ENCODE measurements around the gene PNCK.

Gene PNCK

DNA sequence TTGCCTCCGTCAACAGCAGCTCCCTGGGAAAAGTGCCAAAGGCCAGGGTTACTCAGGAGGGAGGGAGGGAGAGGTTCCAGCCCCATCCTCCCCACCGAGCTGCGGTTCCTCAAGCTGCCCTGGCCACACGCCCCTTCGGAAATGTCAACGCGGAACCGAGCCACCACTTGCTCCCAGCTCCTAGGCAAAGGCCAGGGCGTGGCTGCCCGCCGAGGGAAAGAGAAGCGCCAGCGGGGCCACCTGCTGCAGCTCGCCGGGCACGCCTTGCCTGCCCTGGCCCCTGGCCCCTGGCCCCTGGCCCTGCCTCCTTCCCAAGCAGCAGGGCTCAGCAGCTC, 29.4 kb upstream of the PNCK start:
- Histone ChIP-seq H3K9ac (ENCODE audit: low read length) (no peak overlapping the region), H3K4me3 (ENCODE audit: insufficient read depth, low read length, poor library complexity, severe bottlenecking) (no peak overlapping the region), H3K27ac (ENCODE audit: low read depth, low read length) (no peak overlapping the region), H2AFZ (ENCODE audit: low read depth, low read length, severe bottlenecking) (no peak overlapping the region), H3K9me3 (ENCODE audit: insufficient read depth, low read length) (no peaks in the 10 kb centered on the region), H3K36me3 (ENCODE audit: low read length) (no peaks in the 10 kb centered on the region), H3K79me2 (ENCODE audit: insufficient read depth, low read length) (no peaks in the 10 kb centered on the region), H4K20me1 (ENCODE audit: low read depth, low read length) (no peaks in the 10 kb centered on the region), H3F3A (ENCODE audit: insufficient read depth) (no peaks in the 10 kb centered on the region), H3K9me2 (replicated peaks; ENCODE audit: insufficient read depth, low read length) (no peaks in the 10 kb centered on the region), H3K4me2 (ENCODE audit: low read depth, low read length, poor library complexity, severe bottlenecking) (no peak overlapping the region), H3K27me3 (ENCODE audit: low read length) (no peaks in the 10 kb centered on the region)
- no peak for TF ChIP-seq CTCF (IDR thresholded peaks at IDR 0.05; ENCODE audit: insufficient read depth, low read length, poor library complexity, severe bottlenecking)
- no peak for TF ChIP-seq EZH2phosphoT487 (conservative IDR thresholded peaks at IDR 0.05; ENCODE audit: low read length)

GRCh38 chrX:153702336-153703035, 28.9 kb upstream of the PNCK start:
- no peaks in the 10 kb centered on the region for H3F3A ChIP-seq (ENCODE audit: insufficient read depth)
- H3K36me3 ChIP-seq (ENCODE audit: low read length) = no peaks in the 10 kb centered on the region
- H3K4me3 ChIP-seq (ENCODE audit: insufficient read depth, low read length, poor library complexity, severe bottlenecking) = no peak overlapping the region
- H3K4me2 ChIP-seq (ENCODE audit: low read depth, low read length, poor library complexity, severe bottlenecking) = no peak overlapping the region
- no peaks in the 10 kb centered on the region for H3K9me3 ChIP-seq (ENCODE audit: insufficient read depth, low read length)
- H3K9me2 ChIP-seq (replicated peaks; ENCODE audit: insufficient read depth, low read length) = no peaks in the 10 kb centered on the region
- H4K20me1 ChIP-seq (ENCODE audit: low read depth, low read length) = no peaks in the 10 kb centered on the region
- H3K79me2 ChIP-seq (ENCODE audit: insufficient read depth, low read length) = no peaks in the 10 kb centered on the region
- no peak overlapping the region for H2AFZ ChIP-seq (ENCODE audit: low read depth, low read length, severe bottlenecking)
- H3K9ac ChIP-seq (ENCODE audit: low read length) = no peak overlapping the region
- H3K27ac ChIP-seq (ENCODE audit: low read depth, low read length) = no peak overlapping the region
- TF ChIP-seq CTCF (IDR thresholded peaks at IDR 0.05; ENCODE audit: insufficient read depth, low read length, poor library complexity, severe bottlenecking) (no peak), EZH2phosphoT487 (conservative IDR thresholded peaks at IDR 0.05; ENCODE audit: low read length) (no peak)
- H3K27me3 ChIP-seq (ENCODE audit: low read length) = no peaks in the 10 kb centered on the region

GRCh38 chrX:153701706-153702105, 28.1 kb upstream of the PNCK start:
- Histone ChIP-seq H3K79me2 (ENCODE audit: insufficient read depth, low read length) (no peaks in the 10 kb centered on the region), H3F3A (ENCODE audit: insufficient read depth) (no peaks in the 10 kb centered on the region), H3K36me3 (ENCODE audit: low read length) (no peaks in the 10 kb centered on the region), H2AFZ (ENCODE audit: low read depth, low read length, severe bottlenecking) (no peak overlapping the region), H3K9me3 (ENCODE audit: insufficient read depth, low read length) (no peaks in the 10 kb centered on the region), H3K27me3 (ENCODE audit: low read length) (no peaks in the 10 kb centered on the region), H3K27ac (ENCODE audit: low read depth, low read length) (no peak overlapping the region), H3K4me3 (ENCODE audit: insufficient read depth, low read length, poor library complexity, severe bottlenecking) (no peak overlapping the region), H3K9ac (ENCODE audit: low read length) (no peak overlapping the region), H3K9me2 (replicated peaks; ENCODE audit: insufficient read depth, low read length) (no peaks in the 10 kb centered on the region), H4K20me1 (ENCODE audit: low read depth, low read length) (no peaks in the 10 kb centered on the region), H3K4me2 (ENCODE audit: low read depth, low read length, poor library complexity, severe bottlenecking) (no peak overlapping the region)
- TF ChIP-seq CTCF (IDR thresholded peaks at IDR 0.05; ENCODE audit: insufficient read depth, low read length, poor library complexity, severe bottlenecking) (no peak), EZH2phosphoT487 (conservative IDR thresholded peaks at IDR 0.05; ENCODE audit: low read length) (no peak)

All from SU-DHL-6 (cell line).